ENCODE measurements around the gene GOLT1A. TPM values are rescaled to one million over a fixed set of nuclear protein-coding genes. Genes with fewer than 3 reads are reported as not detected.
"Not testable (repeated sequence)": the region's sequence is repeated elsewhere in the genome, so short reads cannot be mapped to it uniquely, and the experiment has no call there.

Gene GOLT1A
- total RNA-seq, 2 donors from 2014 or later, result 6.7 to 13.6 TPM

DNA sequence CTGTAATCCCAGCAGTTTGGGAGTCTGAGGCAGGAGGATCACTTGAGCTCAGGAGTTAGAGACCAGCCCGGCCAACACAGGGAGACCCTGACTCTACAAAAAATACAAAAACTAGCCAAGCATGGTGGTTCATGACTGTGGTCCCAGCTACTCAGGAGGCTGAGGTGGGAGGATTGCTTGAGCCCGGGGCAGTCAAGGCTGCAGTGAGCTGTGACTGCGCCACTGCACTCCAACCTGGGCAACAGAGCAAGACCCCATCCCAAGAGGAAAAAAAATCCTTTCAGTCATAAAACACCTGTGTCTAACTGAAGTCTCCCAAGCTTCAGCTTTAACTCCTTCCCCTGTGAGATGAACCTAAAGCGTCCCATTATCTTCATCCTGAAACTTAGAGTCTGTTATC lies 33.1 kb upstream of the GOLT1A start:
- DNase-seq, result no peak
- Histone ChIP-seq H3K9me3 (no peaks in the 10 kb centered on the region), H3K27ac (no peak overlapping the region), H3K9ac (ENCODE audit: low read depth in 2 of 2, low read length in 2 of 2) (no peak overlapping the region), H3K4me3 (no peak overlapping the region), H3K36me3 (no peaks in the 10 kb centered on the region), H3K4me1 (no peaks in the 10 kb centered on the region), H3K27me3 (no peaks in the 10 kb centered on the region)
- TF ChIP-seq, protein P1, sequence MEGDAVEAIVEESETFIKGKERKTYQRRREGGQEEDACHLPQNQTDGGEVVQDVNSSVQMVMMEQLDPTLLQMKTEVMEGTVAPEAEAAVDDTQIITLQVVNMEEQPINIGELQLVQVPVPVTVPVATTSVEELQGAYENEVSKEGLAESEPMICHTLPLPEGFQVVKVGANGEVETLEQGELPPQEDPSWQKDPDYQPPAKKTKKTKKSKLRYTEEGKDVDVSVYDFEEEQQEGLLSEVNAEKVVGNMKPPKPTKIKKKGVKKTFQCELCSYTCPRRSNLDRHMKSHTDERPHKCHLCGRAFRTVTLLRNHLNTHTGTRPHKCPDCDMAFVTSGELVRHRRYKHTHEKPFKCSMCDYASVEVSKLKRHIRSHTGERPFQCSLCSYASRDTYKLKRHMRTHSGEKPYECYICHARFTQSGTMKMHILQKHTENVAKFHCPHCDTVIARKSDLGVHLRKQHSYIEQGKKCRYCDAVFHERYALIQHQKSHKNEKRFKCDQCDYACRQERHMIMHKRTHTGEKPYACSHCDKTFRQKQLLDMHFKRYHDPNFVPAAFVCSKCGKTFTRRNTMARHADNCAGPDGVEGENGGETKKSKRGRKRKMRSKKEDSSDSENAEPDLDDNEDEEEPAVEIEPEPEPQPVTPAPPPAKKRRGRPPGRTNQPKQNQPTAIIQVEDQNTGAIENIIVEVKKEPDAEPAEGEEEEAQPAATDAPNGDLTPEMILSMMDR (IDR thresholded peaks at IDR 0.05), result no peak
- intact Hi-C loops (cut with DNase I), result no loop called here

DNA sequence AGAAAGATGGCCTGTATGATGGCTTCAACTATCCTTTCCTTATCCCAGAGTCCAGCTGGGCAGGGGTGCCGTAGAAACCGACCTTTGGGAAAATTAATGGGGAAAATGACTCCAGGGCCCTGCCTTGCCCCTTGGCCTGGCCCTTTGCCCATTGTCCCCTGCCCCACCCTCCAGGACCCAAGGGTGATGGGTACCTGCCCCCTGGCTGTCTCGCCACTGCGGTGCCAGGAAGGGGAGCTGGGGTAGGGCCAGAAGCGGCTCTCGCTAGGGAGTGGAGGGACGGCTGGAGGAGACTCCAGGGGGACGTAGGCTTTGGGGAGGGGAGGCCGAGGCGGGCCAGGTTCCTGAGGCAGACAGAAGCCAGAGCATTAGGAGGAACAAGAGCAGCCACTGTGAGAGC lies 29.1 kb upstream of the GOLT1A start:
- no peak overlapping the region for H3K9ac ChIP-seq (ENCODE audit: low read depth in 2 of 2, low read length in 2 of 2)
- no peak overlapping the region for H3K27ac ChIP-seq
- no peaks in the 10 kb centered on the region for H3K27me3 ChIP-seq
- intact Hi-C loops (cut with DNase I), result no loop called here
- no peak overlapping the region for H3K4me3 ChIP-seq
- H3K9me3 ChIP-seq, result no peaks in the 10 kb centered on the region
- no peak for DNase-seq
- TF ChIP-seq, protein P1 (IDR thresholded peaks at IDR 0.05), result no peak
- no peaks in the 10 kb centered on the region for H3K36me3 ChIP-seq
- no peaks in the 10 kb centered on the region for H3K4me1 ChIP-seq

- Histone ChIP-seq H3K4me3 (no peak overlapping the region), H3K9ac (ENCODE audit: low read depth in 2 of 2, low read length in 2 of 2) (no peak overlapping the region), H3K36me3 (no peaks in the 10 kb centered on the region), H3K27ac (no peak overlapping the region), H3K4me1 (no peaks in the 10 kb centered on the region), H3K27me3 (no peaks in the 10 kb centered on the region), H3K9me3 (no peaks in the 10 kb centered on the region)
- DNase-seq, result no peak
- intact Hi-C loops (cut with DNase I), result no loop called here
- TF ChIP-seq, protein P1 (IDR thresholded peaks at IDR 0.05), result no peak
Measured at GRCh38 chr1:204241914-204242313, 28.1 kb upstream of the GOLT1A start.

- TF ChIP-seq, protein P1 (IDR thresholded peaks at IDR 0.05), result no peak
- no peaks in the 10 kb centered on the region for H3K9me3 ChIP-seq
- H3K36me3 ChIP-seq, result no peaks in the 10 kb centered on the region
- no peak overlapping the region for H3K9ac ChIP-seq (ENCODE audit: low read depth in 2 of 2, low read length in 2 of 2)
- no peak overlapping the region for H3K27ac ChIP-seq
- intact Hi-C loops (cut with DNase I), result no loop called here
- DNase-seq, result no peak
- H3K27me3 ChIP-seq, result no peaks in the 10 kb centered on the region
- H3K4me1 ChIP-seq, result no peaks in the 10 kb centered on the region
- H3K4me3 ChIP-seq, result no peak overlapping the region
Measured at GRCh38 chr1:204241050-204241449, 27.3 kb upstream of the GOLT1A start.

- H3K27ac ChIP-seq, result no peak overlapping the region
- intact Hi-C loops (cut with DNase I), result no loop called here
- no peak overlapping the region for H3K9ac ChIP-seq (ENCODE audit: low read depth in 2 of 2, low read length in 2 of 2)
- H3K36me3 ChIP-seq, result no peaks in the 10 kb centered on the region
- H3K4me1 ChIP-seq, result no peaks in the 10 kb centered on the region
- no peak for DNase-seq
- no peaks in the 10 kb centered on the region for H3K27me3 ChIP-seq
- no peaks in the 10 kb centered on the region for H3K9me3 ChIP-seq
- TF ChIP-seq, protein P1 (IDR thresholded peaks at IDR 0.05), result no peak
- H3K4me3 ChIP-seq, result no peak overlapping the region
Measured at GRCh38 chr1:204240233-204240632, 26.4 kb upstream of the GOLT1A start.

- H3K9ac ChIP-seq (ENCODE audit: low read depth in 2 of 2, low read length in 2 of 2); H3K4me3 ChIP-seq; H3K9me3 ChIP-seq; intact Hi-C loops (cut with DNase I); DNase-seq; H3K36me3 ChIP-seq; H3K4me1 ChIP-seq; H3K27me3 ChIP-seq; H3K27ac ChIP-seq: not testable (repeated sequence)
Measured at GRCh38 chr1:204239401-204239800, 25.6 kb upstream of the GOLT1A start.

DNA sequence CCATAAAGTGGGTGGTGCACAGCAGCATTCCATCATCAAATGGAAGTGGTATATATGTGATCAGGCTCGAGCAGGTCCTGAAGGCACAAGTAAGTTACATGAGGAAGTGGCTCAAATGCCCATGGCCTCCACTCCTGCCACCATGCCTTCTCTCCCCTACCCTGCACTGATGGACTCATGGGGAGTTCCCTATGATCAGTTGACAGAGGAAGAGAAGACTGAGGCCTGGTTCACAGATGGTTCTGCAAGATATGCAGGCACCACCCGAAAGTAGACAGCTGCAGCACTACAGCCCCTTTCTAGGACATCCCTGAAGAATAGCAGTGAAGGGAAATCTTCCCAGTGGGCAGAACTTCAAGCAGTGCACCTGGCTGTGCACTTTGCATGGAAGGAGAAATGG lies 24.7 kb upstream of the GOLT1A start:
- H3K36me3 ChIP-seq; H3K9me3 ChIP-seq; H3K4me3 ChIP-seq; H3K27me3 ChIP-seq; intact Hi-C loops (cut with DNase I); H3K4me1 ChIP-seq; H3K9ac ChIP-seq (ENCODE audit: low read depth in 2 of 2, low read length in 2 of 2); DNase-seq; H3K27ac ChIP-seq: not testable (repeated sequence)

DNA sequence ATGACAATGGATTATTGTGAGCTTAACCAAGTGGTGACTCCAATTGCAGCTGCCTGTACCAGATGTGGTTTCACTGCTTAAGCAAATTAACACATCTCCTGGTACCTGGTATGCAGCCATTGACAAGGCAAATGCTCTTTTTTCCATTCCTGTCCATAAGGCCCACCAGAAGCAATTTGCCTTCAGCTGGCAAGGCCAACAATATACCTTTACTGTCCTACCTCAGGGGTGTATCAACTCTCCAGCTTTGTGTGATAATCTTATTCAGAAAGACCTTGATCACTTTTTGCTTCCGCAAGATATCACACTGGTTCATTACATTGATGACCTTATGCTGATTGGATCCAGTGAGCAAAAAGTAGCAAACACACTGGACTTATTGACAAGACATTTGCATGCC lies 23.7 kb upstream of the GOLT1A start:
- H3K9ac ChIP-seq (ENCODE audit: low read depth in 2 of 2, low read length in 2 of 2); H3K4me1 ChIP-seq; intact Hi-C loops (cut with DNase I); DNase-seq; H3K9me3 ChIP-seq; H3K27me3 ChIP-seq; H3K36me3 ChIP-seq; H3K4me3 ChIP-seq; H3K27ac ChIP-seq: not testable (repeated sequence)

Data from colonic mucosa (tissue), 4 donors.